K562 (cell line): Measurements from ENCODE around the gene MFSD6. TPM values are rescaled to one million over a fixed set of nuclear protein-coding genes. Genes with fewer than 3 reads are reported as not detected.

ENCODE experiments used
- DPF2 ChIP-seq: fragments of 450-650 bp; IDR thresholded peaks from 2 replicates; pipeline ENCODE4 v1.6.1; 2016
- GATAD2A ChIP-seq: fragments of 450-650 bp; IDR thresholded peaks from 2 replicates; pipeline ENCODE4 v1.6.1; 2017
- HBP1 ChIP-seq: fragments of 450-650 bp; formaldehyde crosslinking; IDR thresholded peaks from 2 replicates; pipeline ENCODE4 v1.4.0; 2022; ENCODE audit warnings: missing genetic modification characterization
- ID3 ChIP-seq, 2 experiments: fragments of 250-450 bp in 1 of 2; fragments of 450-650 bp in 1 of 2; sonication (Bioruptor Pico) in 1 of 2; IDR thresholded peaks; 2 replicates each; pipeline versions ENCODE4 v1.6.1 to v1.8.0; 2016 to 2021; ENCODE audit warnings: mild to moderate bottlenecking in 2 of 2, moderate library complexity in 2 of 2, missing compliant biosample characterization in 1 of 2, missing genetic modification characterization in 1 of 2
- POU5F1 ChIP-seq: fragments of 150-350 bp; IDR thresholded peaks from 2 replicates; pipeline ENCODE4 v1.6.1; 2014; ENCODE audit warnings: borderline replicate concordance, low read length, low read depth, mild to moderate bottlenecking; ENCODE audit not compliant: partially characterized antibody
- RBBP5 ChIP-seq: fragments of 200-600 bp; sonication (generic); IDR thresholded peaks from 2 replicates; pipeline ENCODE4 v1.6.1; 2012; ENCODE audit warnings: borderline replicate concordance, mild to moderate bottlenecking, low read length, control low read depth, inconsistent platforms; ENCODE audit not compliant: insufficient read depth, poor library complexity, severe bottlenecking
- TRIM25 ChIP-seq: fragments of 450-650 bp; IDR thresholded peaks from 2 replicates; pipeline ENCODE4 v1.7.0; 2016; ENCODE audit warnings: borderline replicate concordance
- ZNF12 ChIP-seq: sonication (generic); formaldehyde crosslinking; IDR thresholded peaks from 2 replicates; pipeline ENCODE4 v1.4.0; 2020; ENCODE audit warnings: mild to moderate bottlenecking, missing genetic modification reagents
- ZNF280A ChIP-seq: fragments of 450-650 bp; IDR thresholded peaks from 2 replicates; pipeline ENCODE4 v1.6.1; 2018; ENCODE audit warnings: mild to moderate bottlenecking, low read depth; ENCODE audit not compliant: partially characterized antibody
- ZNF282 ChIP-seq: sonication (generic); formaldehyde crosslinking; IDR thresholded peaks from 2 replicates; pipeline ENCODE4 v1.8.1; 2023; ENCODE audit warnings: missing genetic modification reagents
- ZNF512 ChIP-seq: IDR thresholded peaks from 2 replicates; pipeline ENCODE4 v1.6.1; 2016; ENCODE audit warnings: missing genetic modification characterization, missing compliant biosample characterization
- polyA plus RNA-seq, 8 experiments: library from polyadenylated mRNA; depleted of rRNA in 4 of 8; stranded (reverse) in 5 of 8; unstranded in 3 of 8; fragments of >200 nt; fragmentation: Nextera tagmentation in 2 of 8; fragmentation: Illumina TruSeq in 1 of 8; extraction: Ambion mirVana in 2 of 8; extraction: Trizol in 1 of 8; gene quantifications; 2 replicates each; pipeline versions ENCODE4 v1.2.1 to v1.2.3, GENCODE V29; 2011 to 2014; ENCODE audit warnings: inconsistent platforms in 1 of 8, missing spikeins in 1 of 8
- total RNA-seq, 7 experiments: library from RNA; depleted of rRNA in 6 of 7; stranded (reverse); fragments of >200 nt in 6 of 7; fragmentation: Illumina TruSeq in 2 of 7; extraction: Trizol in 2 of 7; gene quantifications; 2 replicates each; pipeline versions ENCODE4 v1.2.1 to v1.2.3, GENCODE V29; 2011 to 2021; ENCODE audit warnings: low replicate concordance in 1 of 7

Gene MFSD6
- total and polyA plus RNA-seq, 9 of the 15 experiments (the other 6 are each of a cell fraction or from before 2014, with no cell fraction given): 1.1 to 7.9 (median 4.4) TPM

GRCh38 chr2:190418727-190419126 lies 10.6 kb downstream of the MFSD6 start (continued):
- TF ChIP-seq ZNF280A (no peak), ZNF512 (tag) (no peak), ID3 (CRISPR knock-in tag; IDR thresholded peaks at IDR 0.05) (no peak), ID3 (tag; IDR thresholded peaks at IDR 0.05) (no peak), ZNF12 (CRISPR knock-in tag) (no peak), POU5F1 (no peak), RBBP5 (no peak), GATAD2A (no peak), ZNF282 (CRISPR knock-in tag) (no peak), DPF2 (no peak), HBP1 (CRISPR knock-in tag) (no peak), TRIM25 (no peak)
- TF ChIP-seq, all 486 proteins: peak for 0
